GM21526 (cell line): ENCODE measurements around the gene LRFN3.
"Not testable (repeated sequence)": the region's sequence is repeated elsewhere in the genome, so short reads cannot be mapped to it uniquely, and the experiment has no call there.

Source experiments
- ATAC-seq: cut with Tn5 transposase; IDR thresholded peaks from one replicate; pipeline ENCODE4 v1.9.1; 2021; ENCODE audit warnings: moderate library complexity; ENCODE audit not compliant: unreplicated experiment, low FRiP score

LRFN3 gene

GRCh38 chr19:35935911-35936737 is at the start of gene LRFN3:
LRFN3 (plus strand) TSS chr19:35936374; CDS start chr19:35939426, 3,052 bp downstream.
- no peak for ATAC-seq

- ATAC-seq, result no peak
Measured at GRCh38 chr19:35887197-35887596, 49.0 kb upstream of the LRFN3 start.

- no peak for ATAC-seq
Measured at GRCh38 chr19:35888398-35888797, 47.8 kb upstream of the LRFN3 start.

GRCh38 chr19:35889370-35890112 is 46.6 kb upstream of the LRFN3 start:
- no peak for ATAC-seq

GRCh38 chr19:35890113-35890650 is 46.0 kb upstream of the LRFN3 start:
- no peak for ATAC-seq

- not testable (repeated sequence) for ATAC-seq
Measured at GRCh38 chr19:35891819-35892218, 44.4 kb upstream of the LRFN3 start.

- no peak for ATAC-seq
Measured at GRCh38 chr19:35894342-35894741, 41.8 kb upstream of the LRFN3 start.

GRCh38 chr19:35895911-35896642 is 40.1 kb upstream of the LRFN3 start:
- no peak for ATAC-seq

- no peak for ATAC-seq
Measured at GRCh38 chr19:35896643-35897040, 39.5 kb upstream of the LRFN3 start.

GRCh38 chr19:35897706-35898451 is 38.3 kb upstream of the LRFN3 start:
- ATAC-seq, result no peak

GRCh38 chr19:35898499-35898809 is 37.7 kb upstream of the LRFN3 start:
- no peak for ATAC-seq

GRCh38 chr19:35899547-35900214 is 36.5 kb upstream of the LRFN3 start:
- peak; percentile 35 for ATAC-seq

- ATAC-seq, result no peak
Measured at GRCh38 chr19:35901055-35901644, 35.0 kb upstream of the LRFN3 start.

- no peak for ATAC-seq
Measured at GRCh38 chr19:35901854-35902661, 34.1 kb upstream of the LRFN3 start, which contains the start of gene HCST. HCST (plus strand) TSS chr19:35902529; CDS start chr19:35902594, 65 bp downstream.

GRCh38 chr19:35902870-35903475 is 33.2 kb upstream of the LRFN3 start:
- ATAC-seq, result no peak

- no peak for ATAC-seq
Measured at GRCh38 chr19:35903550-35904179, 32.5 kb upstream of the LRFN3 start.

- no peak for ATAC-seq
Measured at GRCh38 chr19:35904311-35905068, 31.7 kb upstream of the LRFN3 start.
